CD4-positive, alpha-beta T cell treated with Interferon alpha-2 for 1 hour (primary cell): ENCODE data around the gene KIAA1549.

Experiments used
- DNase-seq, 2 donors: peaks; one replicate each; pipeline ENCODE4 v3.0.0-alpha.2; 2020 to 2022

The KIAA1549 gene

GRCh38 chr7:138974675-138975292, 6.4 kb downstream of the KIAA1549 start:
- DNase-seq = no peak

GRCh38 chr7:138974103-138974502, 7.1 kb downstream of the KIAA1549 start:
- no peak for DNase-seq

GRCh38 chr7:138970952-138971351, 10.2 kb downstream of the KIAA1549 start:
- no peak for DNase-seq

- DNase-seq = no peak
Measured at GRCh38 chr7:138970446-138970845, 10.7 kb downstream of the KIAA1549 start.

- no peak for DNase-seq
Measured at GRCh38 chr7:138967159-138967558, 14.0 kb downstream of the KIAA1549 start.

- no peak for DNase-seq
Measured at GRCh38 chr7:138964624-138965436, 16.4 kb downstream of the KIAA1549 start.

GRCh38 chr7:138963675-138964074, 17.5 kb downstream of the KIAA1549 start:
- DNase-seq = no peak

- no peak for DNase-seq
Measured at GRCh38 chr7:138962561-138963270, 18.5 kb downstream of the KIAA1549 start.

- DNase-seq = no peak
Measured at GRCh38 chr7:138961159-138961558, 20.0 kb downstream of the KIAA1549 start.

GRCh38 chr7:138958391-138958956, 22.7 kb downstream of the KIAA1549 start:
- DNase-seq = no peak

- no peak for DNase-seq
Measured at GRCh38 chr7:138957753-138958390, 23.3 kb downstream of the KIAA1549 start.

- no peak for DNase-seq
Measured at GRCh38 chr7:138957217-138957616, 24.0 kb downstream of the KIAA1549 start.

GRCh38 chr7:138954545-138955475, 26.4 kb downstream of the KIAA1549 start:
- DNase-seq = no peak

- DNase-seq = no peak
Measured at GRCh38 chr7:138952791-138953190, 28.4 kb downstream of the KIAA1549 start.

- DNase-seq = no peak
Measured at GRCh38 chr7:138951953-138952352, 29.2 kb downstream of the KIAA1549 start.

GRCh38 chr7:138949421-138950088, 31.6 kb downstream of the KIAA1549 start:
- DNase-seq = no peak

- no peak for DNase-seq
Measured at GRCh38 chr7:138948403-138948802, 32.8 kb downstream of the KIAA1549 start.

GRCh38 chr7:138945821-138946220, 35.4 kb downstream of the KIAA1549 start:
- no peak for DNase-seq

GRCh38 chr7:138945154-138945553, 36.0 kb downstream of the KIAA1549 start:
- DNase-seq = no peak

GRCh38 chr7:138944592-138944991, 36.6 kb downstream of the KIAA1549 start:
- no peak for DNase-seq

- DNase-seq = no peak
Measured at GRCh38 chr7:138943061-138943460, 38.1 kb downstream of the KIAA1549 start.
